Germinal center (tissue), 1 donor: ENCODE data around the gene MCAT.
A peak's percentile ranks its signal among the peaks of the same experiment; 100 is the strongest.

Source experiments
- DNase-seq: peaks from one replicate; pipeline ENCODE4 v3.0.0; 2012; ENCODE audit warnings: mixed read lengths, low spot score

MCAT gene, protein sequence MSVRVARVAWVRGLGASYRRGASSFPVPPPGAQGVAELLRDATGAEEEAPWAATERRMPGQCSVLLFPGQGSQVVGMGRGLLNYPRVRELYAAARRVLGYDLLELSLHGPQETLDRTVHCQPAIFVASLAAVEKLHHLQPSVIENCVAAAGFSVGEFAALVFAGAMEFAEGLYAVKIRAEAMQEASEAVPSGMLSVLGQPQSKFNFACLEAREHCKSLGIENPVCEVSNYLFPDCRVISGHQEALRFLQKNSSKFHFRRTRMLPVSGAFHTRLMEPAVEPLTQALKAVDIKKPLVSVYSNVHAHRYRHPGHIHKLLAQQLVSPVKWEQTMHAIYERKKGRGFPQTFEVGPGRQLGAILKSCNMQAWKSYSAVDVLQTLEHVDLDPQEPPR

GRCh38 chr22:43142880-43143562, at the start of gene MCAT:
Gene MCAT (minus strand): TSS chr22:43143398. CDS start chr22:43143348, 50 bp downstream.
- peak; percentile 85 for DNase-seq

- DNase-seq: no peak
Observed at GRCh38 chr22:43191831-43192230, 48.6 kb upstream of the MCAT start.

DNA sequence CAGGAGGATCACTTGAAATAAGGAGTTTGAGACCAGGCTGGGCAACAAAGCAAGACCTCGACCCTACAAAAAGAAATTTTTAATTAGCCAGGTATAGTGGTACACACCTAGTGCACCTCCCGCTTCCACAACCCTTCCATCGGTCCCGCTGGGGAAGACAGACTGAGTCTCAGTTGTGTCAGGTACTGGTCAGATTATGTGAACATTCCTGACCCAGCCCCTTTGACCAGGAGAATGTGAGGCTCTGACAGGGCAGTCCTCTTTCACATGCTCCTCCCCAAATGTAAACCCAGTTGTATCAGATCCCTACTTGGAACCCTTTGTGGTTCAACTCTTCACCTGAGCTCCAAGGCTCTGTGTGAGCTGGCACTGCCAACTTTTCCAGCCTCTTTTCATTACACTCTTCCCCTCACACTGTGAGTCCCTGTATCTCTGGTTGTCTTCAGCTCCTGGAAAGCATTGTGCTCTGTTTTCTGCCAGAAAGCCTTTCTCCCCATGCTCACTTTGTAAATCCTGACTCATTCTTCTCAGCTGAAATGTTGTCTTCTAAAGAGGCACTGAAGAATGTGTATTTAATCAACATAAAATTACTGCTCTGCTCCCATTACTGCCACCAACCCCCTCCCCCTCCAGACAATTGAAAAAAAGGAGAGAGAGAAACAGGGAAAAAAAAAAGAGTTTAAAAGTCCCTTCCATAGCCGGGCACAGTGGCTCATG, 45.8 kb upstream of the MCAT start:
- DNase-seq: no peak

GRCh38 chr22:43187171-43188099, 44.2 kb upstream of the MCAT start:
- peak; percentile 97 for DNase-seq

DNA sequence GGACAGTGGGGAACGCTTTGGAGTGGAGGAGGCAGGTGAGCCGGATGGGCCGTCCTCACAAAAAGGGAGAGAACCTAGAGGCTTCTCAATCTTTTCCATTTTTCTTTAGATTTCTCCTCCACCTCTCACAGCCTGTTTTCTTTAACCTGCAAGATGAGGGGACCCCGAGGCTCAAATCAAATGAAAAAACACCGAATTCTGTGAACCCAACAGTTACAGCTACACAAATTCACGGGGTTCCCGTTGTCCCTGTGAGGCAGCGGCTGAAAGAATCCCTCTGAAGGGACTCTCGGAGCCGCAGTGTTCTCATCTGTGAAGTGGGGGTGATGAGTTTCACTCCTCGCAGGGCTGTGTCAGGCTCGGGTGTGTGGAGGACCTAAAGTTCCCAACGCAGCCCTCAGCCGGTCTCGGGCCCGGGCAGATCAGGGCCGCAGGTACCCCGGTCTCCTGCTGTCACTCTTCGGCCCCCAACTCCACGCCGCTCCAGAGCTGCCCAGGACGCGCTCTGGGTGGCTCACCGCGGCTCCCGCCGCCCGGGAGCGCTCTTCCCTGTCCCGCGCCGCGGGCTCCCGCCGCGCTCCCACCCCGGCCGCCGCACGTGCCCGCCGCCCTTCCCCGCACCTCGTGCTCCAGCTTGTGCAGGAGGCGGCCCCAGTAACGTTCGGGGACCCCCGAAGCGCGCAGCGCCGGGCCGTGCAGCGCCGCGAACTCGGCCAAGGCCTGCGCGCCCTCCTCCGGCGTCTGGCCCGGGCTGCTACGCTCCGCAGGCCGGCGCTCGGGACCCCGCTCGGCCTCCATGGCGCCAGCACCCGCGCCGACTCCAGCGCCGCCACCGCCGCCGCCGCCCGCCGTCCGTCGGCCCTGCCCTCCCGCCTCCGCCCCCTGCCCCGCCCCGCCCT, 43.3 kb upstream of the MCAT start, which contains the start of gene TTLL12:
TTLL12 (minus strand) TSS at position 863 of the 899 bp plus-strand sequence; CDS start at position 798, 65 bp downstream.
- peak; percentile 82 for DNase-seq

DNA sequence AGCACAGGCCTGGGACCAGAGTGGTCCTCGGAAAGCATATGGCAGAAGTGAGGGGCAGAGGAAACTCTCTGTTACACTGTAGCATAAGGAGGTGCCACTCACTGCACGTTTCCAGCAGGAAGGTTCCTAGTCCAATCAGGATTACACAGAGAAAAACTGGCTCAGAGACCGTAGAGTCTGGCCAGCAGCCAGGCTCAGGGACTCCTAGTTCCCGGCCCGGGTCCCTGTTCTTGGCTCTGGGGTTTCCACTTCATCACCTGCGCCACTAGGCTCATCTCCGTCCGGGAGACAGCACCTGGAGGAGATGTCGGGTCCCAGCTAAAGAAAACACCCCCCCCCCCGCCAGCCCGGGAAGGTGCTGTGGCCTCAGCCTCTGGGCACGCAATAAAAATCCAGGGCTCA, 42.7 kb upstream of the MCAT start:
- no peak for DNase-seq

GRCh38 chr22:43183496-43184277, 40.5 kb upstream of the MCAT start:
- DNase-seq: no peak

DNA sequence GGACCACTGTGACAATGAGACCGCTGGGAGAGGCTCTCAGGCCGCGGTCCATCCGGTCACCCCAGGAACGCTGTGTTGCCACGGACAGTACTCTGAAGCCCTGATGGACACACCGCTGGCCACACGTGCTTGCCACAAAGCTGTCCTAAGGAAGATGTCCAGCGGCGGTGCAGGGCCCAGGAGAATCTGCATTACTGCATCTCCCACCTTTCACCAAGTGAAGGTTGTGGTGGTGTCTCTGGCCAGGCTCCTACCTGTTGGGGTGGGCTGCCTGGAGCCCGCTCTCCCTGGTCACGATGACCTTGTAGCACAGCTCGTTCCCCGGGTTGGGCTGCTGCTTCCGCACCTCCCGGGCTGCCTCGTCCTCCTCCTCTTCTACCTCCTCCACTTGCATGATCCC, 39.5 kb upstream of the MCAT start:
- DNase-seq: no peak

DNA sequence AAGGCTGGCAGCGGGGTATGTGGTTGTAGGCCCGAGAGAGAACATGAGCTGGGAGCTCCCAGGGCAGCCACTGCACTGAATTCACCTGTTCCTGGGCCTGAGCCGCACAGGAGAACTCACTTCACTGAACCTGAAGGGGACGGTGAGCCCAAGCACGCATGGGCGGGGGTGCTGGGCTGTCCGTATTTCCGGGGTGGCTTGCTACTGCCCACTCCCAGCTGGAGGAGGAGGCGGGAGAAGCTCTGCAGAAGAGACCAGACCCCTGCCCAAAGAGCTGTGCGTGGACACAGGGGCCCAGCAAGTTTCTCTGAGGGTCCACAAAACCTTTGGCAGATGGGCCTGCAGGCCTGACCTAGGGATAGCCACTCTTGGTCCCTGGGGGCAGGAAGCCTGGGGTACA, 38.9 kb upstream of the MCAT start:
- no peak for DNase-seq

DNA sequence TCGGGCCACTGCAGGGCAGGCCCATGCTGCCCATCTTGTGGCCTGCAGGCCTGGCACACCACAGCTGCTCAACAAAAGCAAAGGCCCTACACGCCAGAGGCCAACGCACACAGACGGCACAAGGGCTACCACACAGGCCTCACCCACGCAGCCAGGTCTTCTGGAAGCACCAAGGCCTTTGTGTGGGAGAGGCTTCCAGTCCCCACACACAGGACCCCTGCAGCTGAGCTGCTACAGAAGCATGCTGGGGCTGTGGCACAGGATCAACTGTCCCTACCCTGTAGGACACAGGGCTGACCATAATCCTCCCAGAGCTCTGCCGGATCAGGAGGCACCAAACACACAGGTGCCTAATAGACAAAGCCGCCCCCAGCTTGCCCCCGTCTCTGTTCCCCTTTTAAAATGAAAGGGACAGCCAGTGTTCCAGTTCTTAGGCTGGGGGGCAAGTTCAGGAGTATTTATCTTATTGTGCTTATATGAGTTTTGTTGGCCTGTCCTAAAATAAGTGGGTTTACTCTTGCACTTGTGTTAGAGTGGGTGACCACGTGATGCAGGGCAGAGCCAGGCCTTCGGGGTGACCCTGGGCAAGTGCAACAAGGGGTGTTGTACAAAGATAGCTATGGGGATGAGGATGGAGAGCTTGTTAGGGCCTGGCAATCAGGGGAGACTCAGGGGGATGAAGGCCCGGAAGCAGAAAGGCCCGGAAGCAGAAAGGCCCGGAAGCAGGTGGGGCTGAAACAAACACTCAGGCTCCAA, 38.3 kb upstream of the MCAT start:
- no peak for DNase-seq

DNA sequence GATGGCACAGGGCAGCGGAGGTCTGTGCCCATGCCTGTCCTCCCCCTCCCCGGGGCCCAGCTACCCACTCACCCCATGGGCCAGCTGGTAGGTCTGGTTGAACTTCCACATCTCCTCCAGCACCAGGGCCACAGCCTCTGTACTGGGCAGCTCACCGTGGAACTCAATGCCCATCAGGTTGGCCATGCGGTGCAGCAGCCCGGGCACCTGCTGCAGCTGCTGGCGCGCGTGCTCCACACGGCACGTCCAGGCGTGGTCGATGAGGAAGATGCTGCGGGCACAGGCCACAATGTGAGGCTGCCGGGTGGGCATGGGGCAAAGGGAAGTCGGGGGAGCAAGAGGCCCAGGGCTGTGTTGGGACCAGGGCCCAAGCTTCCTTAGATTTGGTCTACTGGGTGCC, 37.5 kb upstream of the MCAT start:
- no peak for DNase-seq

DNA sequence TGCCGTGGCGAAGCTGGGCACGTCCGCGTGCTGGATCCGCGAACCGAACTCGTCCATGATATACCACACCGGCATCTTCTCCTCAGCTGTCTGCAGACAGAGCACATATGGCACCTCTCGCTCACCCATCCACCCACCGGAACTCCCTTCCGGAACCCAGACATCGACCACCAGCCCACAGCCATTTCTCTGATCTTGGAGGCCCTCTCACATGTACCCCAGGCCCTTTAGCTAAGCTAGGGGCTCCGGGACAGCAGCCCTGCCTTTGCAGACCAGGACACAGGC, 36.7 kb upstream of the MCAT start:
- no peak for DNase-seq

GRCh38 chr22:43179146-43179910, 36.1 kb upstream of the MCAT start:
- no peak for DNase-seq

DNA sequence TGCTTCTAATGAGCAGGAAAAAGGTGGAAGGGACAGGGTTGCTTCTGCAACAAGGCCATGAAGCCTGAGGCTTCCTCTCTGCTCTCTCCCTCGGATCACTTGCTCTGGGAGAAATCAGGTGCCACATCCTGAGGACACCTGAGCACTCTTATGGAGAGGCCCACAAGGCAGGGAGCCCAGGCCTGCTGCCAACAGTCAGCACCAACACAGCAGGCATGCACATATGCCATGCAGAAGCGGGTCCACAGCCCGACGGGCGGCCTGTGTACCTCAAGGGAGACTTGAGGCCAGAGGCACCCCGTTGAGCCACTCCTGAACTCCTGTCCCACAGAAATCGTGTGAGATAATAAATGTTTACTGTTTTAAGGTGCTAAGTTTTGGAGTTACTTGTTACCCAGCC, 34.3 kb upstream of the MCAT start:
- DNase-seq: no peak

DNA sequence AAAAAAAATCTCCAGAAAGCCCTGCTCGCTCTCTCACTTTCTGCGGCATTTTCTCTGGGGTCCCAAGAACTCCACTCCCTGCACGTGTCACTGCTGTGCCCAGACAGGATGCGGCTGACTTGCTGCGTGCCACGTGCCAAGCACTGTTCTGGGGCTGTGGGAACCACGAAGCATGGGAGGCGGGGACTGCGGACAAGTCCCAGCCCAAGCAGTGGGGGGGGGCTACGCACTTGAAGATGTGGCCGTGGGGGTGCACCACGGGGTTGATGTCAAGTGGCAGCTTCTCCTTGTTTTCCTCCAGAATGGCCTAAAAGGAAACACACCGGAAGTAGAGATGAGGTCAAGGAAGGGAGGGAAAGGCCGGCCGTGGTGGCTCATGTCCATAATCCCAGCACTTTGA, 32.9 kb upstream of the MCAT start:
- no peak for DNase-seq

GRCh38 chr22:43174941-43175531, 31.8 kb upstream of the MCAT start:
- DNase-seq: no peak

DNA sequence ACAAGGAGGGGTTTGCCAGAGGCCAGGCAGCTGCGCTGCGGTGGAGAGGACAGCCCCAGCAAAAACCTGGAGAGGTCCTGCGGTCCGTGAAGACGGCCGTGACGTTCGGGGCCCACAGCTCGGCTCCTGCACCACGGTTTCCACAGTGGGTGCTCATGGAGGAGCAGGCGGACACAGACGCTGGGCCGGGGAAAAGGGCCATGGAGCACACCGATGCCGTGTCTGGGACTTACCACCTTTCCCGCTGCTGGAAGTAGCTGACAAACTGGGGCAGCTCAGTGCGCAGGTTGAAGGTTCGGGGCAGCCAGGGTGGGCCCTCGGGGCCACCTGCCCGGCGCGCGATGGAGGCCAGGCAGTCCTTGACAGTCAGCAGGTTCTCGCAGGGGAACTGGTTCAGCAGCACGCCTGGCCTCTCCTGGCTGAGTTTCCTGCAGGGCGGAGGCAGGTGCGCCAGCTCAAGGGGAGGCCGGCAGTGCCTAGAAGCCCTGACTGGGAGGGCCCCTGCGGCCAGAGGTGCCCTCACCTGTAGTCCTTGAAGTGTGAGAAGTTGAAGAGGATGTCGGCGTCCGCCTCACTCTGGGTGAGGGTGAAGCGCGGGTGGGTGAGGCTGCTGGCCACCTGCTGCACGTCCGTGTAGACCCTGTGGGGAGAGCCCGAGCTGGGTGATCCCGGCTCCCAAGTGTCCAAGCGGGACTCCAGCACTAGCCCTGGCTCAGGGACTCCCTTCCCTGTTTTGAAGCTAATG, 30.9 kb upstream of the MCAT start:
- no peak for DNase-seq
